Thyroid gland (tissue), 4 donors: ENCODE measurements around the gene CELF4.

Source experiments
- POLR2A ChIP-seq, 2 donors: fragments of 450-650 bp; IDR thresholded peaks; one replicate each; pipeline ENCODE4 v1.6.1; 2017; ENCODE audit warnings: antibody characterized with exemption in 2 of 2, mild to moderate bottlenecking in 2 of 2, moderate library complexity in 1 of 2
- TF ChIP-seq, protein P1 (sequence below), 6 experiments: fragments of 200-600 bp in 3 of 6; fragments of 450-650 bp in 3 of 6; sonication (generic) in 3 of 6; IDR thresholded peaks; one replicate each; pipeline ENCODE4 v1.5.1; 2016 to 2019; ENCODE audit warnings: antibody characterized with exemption in 6 of 6, mild to moderate bottlenecking in 2 of 6, inconsistent platforms in 1 of 6, moderate library complexity in 1 of 6

DNA sequence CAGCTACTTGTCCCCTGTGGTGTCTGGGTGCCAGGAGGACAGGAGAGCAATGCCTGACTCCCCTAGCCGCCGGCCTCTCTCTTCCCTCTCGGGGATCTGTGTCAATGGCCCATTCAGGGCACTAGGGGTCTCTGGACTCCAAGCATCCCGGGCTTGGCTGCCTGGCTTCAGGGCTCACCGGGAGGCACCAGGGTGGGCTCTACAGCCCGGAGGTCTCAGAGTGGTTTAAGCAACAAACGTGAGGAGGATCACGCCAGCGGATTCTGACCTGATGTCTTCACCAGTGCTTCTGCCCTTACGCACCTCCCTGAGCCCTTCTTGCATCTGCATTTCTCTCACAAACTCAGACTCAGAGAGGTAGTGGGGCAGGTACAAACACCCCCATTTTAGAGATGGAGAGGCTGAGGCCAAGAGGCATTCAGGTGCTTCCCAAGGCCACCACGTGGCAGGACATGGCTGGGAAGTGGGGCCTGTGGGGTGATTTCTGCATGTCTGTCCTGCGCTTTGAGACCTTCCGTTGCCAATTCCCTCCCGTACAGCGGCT lies 243.0 kb downstream of the CELF4 start:
- TF ChIP-seq, protein P1, sequence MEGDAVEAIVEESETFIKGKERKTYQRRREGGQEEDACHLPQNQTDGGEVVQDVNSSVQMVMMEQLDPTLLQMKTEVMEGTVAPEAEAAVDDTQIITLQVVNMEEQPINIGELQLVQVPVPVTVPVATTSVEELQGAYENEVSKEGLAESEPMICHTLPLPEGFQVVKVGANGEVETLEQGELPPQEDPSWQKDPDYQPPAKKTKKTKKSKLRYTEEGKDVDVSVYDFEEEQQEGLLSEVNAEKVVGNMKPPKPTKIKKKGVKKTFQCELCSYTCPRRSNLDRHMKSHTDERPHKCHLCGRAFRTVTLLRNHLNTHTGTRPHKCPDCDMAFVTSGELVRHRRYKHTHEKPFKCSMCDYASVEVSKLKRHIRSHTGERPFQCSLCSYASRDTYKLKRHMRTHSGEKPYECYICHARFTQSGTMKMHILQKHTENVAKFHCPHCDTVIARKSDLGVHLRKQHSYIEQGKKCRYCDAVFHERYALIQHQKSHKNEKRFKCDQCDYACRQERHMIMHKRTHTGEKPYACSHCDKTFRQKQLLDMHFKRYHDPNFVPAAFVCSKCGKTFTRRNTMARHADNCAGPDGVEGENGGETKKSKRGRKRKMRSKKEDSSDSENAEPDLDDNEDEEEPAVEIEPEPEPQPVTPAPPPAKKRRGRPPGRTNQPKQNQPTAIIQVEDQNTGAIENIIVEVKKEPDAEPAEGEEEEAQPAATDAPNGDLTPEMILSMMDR (IDR thresholded peaks at IDR 0.05): peak; percentile 41 to 76 (median 53)
- no peak for TF ChIP-seq POLR2A (IDR thresholded peaks at IDR 0.05)
